ENCODE data around the gene GFRA4. TPM values are rescaled to one million over a fixed set of nuclear protein-coding genes. Genes with fewer than 3 reads are reported as not detected.

Gene GFRA4
- total RNA-seq, 1 experiment from 2014 or later: not detected

GRCh38 chr20:3646651-3647050, 16.5 kb downstream of the GFRA4 start:
- Mint-ChIP-seq H3K27me3 (ENCODE audit: low read depth) (no peaks in the 10 kb centered on the region), H3K4me3 (no peak overlapping the region), H3K36me3 (no peaks in the 10 kb centered on the region), H3K4me1 (no peaks in the 10 kb centered on the region), H3K9me3 (no peaks in the 10 kb centered on the region), H3K27ac (no peak overlapping the region)
- POLR2A ChIA-PET: no interaction called here
- no peak for ATAC-seq
- TF ChIP-seq NFE2L1 (CRISPR knock-in tag; IDR thresholded peaks at IDR 0.05): no peak
- TF ChIP-seq MYBL2 (CRISPR knock-in tag; IDR thresholded peaks at IDR 0.05): no peak
- TF ChIP-seq, protein P1, sequence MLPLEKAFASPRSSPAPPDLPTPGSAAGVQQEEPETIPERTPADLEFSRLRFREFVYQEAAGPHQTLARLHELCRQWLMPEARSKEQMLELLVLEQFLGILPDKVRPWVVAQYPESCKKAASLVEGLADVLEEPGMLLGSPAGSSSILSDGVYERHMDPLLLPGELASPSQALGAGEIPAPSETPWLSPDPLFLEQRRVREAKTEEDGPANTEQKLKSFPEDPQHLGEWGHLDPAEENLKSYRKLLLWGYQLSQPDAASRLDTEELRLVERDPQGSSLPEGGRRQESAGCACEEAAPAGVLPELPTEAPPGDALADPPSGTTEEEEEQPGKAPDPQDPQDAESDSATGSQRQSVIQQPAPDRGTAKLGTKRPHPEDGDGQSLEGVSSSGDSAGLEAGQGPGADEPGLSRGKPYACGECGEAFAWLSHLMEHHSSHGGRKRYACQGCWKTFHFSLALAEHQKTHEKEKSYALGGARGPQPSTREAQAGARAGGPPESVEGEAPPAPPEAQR (CRISPR knock-in tag; IDR thresholded peaks at IDR 0.05): no peak
- TF ChIP-seq, protein P2, sequence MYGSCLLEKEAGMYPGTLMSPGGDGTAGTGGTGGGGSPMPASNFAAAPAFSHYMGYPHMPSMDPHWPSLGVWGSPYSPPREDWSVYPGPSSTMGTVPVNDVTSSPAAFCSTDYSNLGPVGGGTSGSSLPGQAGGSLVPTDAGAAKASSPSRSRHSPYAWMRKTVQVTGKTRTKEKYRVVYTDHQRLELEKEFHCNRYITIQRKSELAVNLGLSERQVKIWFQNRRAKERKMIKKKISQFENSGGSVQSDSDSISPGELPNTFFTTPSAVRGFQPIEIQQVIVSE (CRISPR knock-in tag; IDR thresholded peaks at IDR 0.05; ENCODE audit: borderline replicate concordance): no peak
- no peak for TF ChIP-seq SOX15 (CRISPR knock-in tag; IDR thresholded peaks at IDR 0.05)
- TF ChIP-seq ATF2 (CRISPR knock-in tag; IDR thresholded peaks at IDR 0.05; ENCODE audit: borderline replicate concordance, low read depth): no peak
- TF ChIP-seq ZNF532 (CRISPR knock-in tag; IDR thresholded peaks at IDR 0.05; ENCODE audit: borderline replicate concordance): no peak
- no peak for TF ChIP-seq ZNF671 (CRISPR knock-in tag; IDR thresholded peaks at IDR 0.05)
- TF ChIP-seq TP53 (CRISPR knock-in tag; IDR thresholded peaks at IDR 0.05): no peak
- no peak for TF ChIP-seq EMX1 (CRISPR knock-in tag; IDR thresholded peaks at IDR 0.05)
- TF ChIP-seq, protein P3, sequence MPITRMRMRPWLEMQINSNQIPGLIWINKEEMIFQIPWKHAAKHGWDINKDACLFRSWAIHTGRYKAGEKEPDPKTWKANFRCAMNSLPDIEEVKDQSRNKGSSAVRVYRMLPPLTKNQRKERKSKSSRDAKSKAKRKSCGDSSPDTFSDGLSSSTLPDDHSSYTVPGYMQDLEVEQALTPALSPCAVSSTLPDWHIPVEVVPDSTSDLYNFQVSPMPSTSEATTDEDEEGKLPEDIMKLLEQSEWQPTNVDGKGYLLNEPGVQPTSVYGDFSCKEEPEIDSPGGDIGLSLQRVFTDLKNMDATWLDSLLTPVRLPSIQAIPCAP (CRISPR knock-in tag; IDR thresholded peaks at IDR 0.05): no peak
- TF ChIP-seq, protein P4, sequence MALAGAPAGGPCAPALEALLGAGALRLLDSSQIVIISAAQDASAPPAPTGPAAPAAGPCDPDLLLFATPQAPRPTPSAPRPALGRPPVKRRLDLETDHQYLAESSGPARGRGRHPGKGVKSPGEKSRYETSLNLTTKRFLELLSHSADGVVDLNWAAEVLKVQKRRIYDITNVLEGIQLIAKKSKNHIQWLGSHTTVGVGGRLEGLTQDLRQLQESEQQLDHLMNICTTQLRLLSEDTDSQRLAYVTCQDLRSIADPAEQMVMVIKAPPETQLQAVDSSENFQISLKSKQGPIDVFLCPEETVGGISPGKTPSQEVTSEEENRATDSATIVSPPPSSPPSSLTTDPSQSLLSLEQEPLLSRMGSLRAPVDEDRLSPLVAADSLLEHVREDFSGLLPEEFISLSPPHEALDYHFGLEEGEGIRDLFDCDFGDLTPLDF (CRISPR knock-in tag; IDR thresholded peaks at IDR 0.05): no peak
- DNase-seq (ENCODE audit: low spot score): no peak
- CTCF ChIA-PET: interaction anchor here (0.5 to 1.4 kb wide), 2 partner anchors 31 to 283 kb away, joined by 3 to 4 read pairs; no protein-coding TSS in a partner anchor

GRCh38 chr20:3646067-3646440, 17.1 kb downstream of the GFRA4 start:
- Mint-ChIP-seq H3K36me3 (no peaks in the 10 kb centered on the region), H3K4me3 (no peak overlapping the region), H3K27ac (no peak overlapping the region), H3K4me1 (no peaks in the 10 kb centered on the region), H3K27me3 (ENCODE audit: low read depth) (no peaks in the 10 kb centered on the region), H3K9me3 (peaks cover under 1% of the 10 kb centered on the region; the same call in 1 of the 2 replicates)
- ATAC-seq: no peak
- POLR2A ChIA-PET: no interaction called here
- CTCF ChIA-PET: no interaction called here
- no peak for DNase-seq (ENCODE audit: low spot score)
- TF ChIP-seq ATF2 (CRISPR knock-in tag; IDR thresholded peaks at IDR 0.05; ENCODE audit: borderline replicate concordance, low read depth) (no peak), SP1 (CRISPR knock-in tag; conservative IDR thresholded peaks at IDR 0.05) (no peak), ZNF423 (CRISPR knock-in tag; IDR thresholded peaks at IDR 0.05) (no peak), OVOL2 (CRISPR knock-in tag; IDR thresholded peaks at IDR 0.05; ENCODE audit: borderline replicate concordance) (no peak), JAZF1 (CRISPR knock-in tag; IDR thresholded peaks at IDR 0.05) (no peak), FOXJ3 (CRISPR knock-in tag; IDR thresholded peaks at IDR 0.05; ENCODE audit: borderline replicate concordance) (no peak), TP53 (CRISPR knock-in tag; IDR thresholded peaks at IDR 0.05) (no peak)
- TF ChIP-seq, protein P5, sequence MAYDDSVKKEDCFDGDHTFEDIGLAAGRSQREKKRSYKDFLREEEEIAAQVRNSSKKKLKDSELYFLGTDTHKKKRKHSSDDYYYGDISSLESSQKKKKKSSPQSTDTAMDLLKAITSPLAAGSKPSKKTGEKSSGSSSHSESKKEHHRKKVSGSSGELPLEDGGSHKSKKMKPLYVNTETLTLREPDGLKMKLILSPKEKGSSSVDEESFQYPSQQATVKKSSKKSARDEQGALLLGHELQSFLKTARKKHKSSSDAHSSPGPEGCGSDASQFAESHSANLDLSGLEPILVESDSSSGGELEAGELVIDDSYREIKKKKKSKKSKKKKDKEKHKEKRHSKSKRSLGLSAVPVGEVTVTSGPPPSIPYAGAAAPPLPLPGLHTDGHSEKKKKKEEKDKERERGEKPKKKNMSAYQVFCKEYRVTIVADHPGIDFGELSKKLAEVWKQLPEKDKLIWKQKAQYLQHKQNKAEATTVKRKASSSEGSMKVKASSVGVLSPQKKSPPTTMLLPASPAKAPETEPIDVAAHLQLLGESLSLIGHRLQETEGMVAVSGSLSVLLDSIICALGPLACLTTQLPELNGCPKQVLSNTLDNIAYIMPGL (CRISPR knock-in tag; IDR thresholded peaks at IDR 0.05): no peak

Measured in WTC11 (cell line).